Prostate gland (tissue), 2 donors: ENCODE data around the gene C2CD4C. TPM values are rescaled to one million over a fixed set of nuclear protein-coding genes. Genes with fewer than 3 reads are reported as not detected.
"Not testable (repeated sequence)": the region's sequence is repeated elsewhere in the genome, so short reads cannot be mapped to it uniquely, and the experiment has no call there.

ENCODE experiments used
- DNase-seq: peaks from one replicate; pipeline ENCODE4 v3.0.0-alpha.2; 2019; ENCODE audit warnings: low spot score
- H3K27ac ChIP-seq, 2 donors: fragments of 200-600 bp; sonication (generic); 2 replicates each; pipeline ENCODE4 v1.5.1; 2017 to 2019
- H3K27me3 ChIP-seq: fragments of 200-600 bp; sonication (generic); replicated peaks from 2 replicates; pipeline ENCODE4 v1.5.1; 2019; ENCODE audit not compliant: insufficient read depth
- H3K36me3 ChIP-seq, 2 donors: fragments of 200-600 bp; sonication (generic); 1 replicate in 1 of 2; 2 replicates in 1 of 2; pipeline versions ENCODE4 v1.5.1 to v1.8.1; 2017 to 2019
- H3K4me1 ChIP-seq: fragments of 200-600 bp; sonication (generic); replicated peaks from 2 replicates; pipeline ENCODE4 v1.5.1; 2019
- H3K4me3 ChIP-seq, 2 donors: fragments of 200-600 bp; sonication (generic); 2 replicates each; pipeline ENCODE4 v1.5.1; 2017 to 2019
- H3K9me3 ChIP-seq: fragments of 200-600 bp; sonication (generic); 2 replicates; pipeline ENCODE4 v1.5.1; 2017
- POLR2A ChIP-seq: fragments of 450-650 bp; IDR thresholded peaks from one replicate; pipeline ENCODE4 v1.6.1; 2016; ENCODE audit warnings: antibody characterized with exemption, mild to moderate bottlenecking
- POLR2AphosphoS5 ChIP-seq: sonication (generic); formaldehyde crosslinking; IDR thresholded peaks from one replicate; pipeline ENCODE4 v1.6.1; 2017; ENCODE audit warnings: antibody characterized with exemption
- WGBS: methylation state at CpG from one replicate; pipeline ENCODE4 v1.1.5; 2018; 5-methylcytosine and 5-hydroxymethylcytosine counted together
- intact Hi-C: fragments of 100-400 bp; cut with DNase I; formaldehyde crosslinking; loops from one replicate; pipeline ENCODE4 v1.14.2; 2022
- total RNA-seq, 2 donors: library from RNA; depleted of rRNA; stranded (reverse); fragments of >200 nt; gene quantifications; one replicate each; pipeline ENCODE4 v1.1.0, GENCODE V29; 2016
- TF ChIP-seq, protein P1 (sequence below), 4 experiments: fragments of 200-600 bp in 2 of 4; fragments of 450-650 bp in 2 of 4; sonication (generic) in 2 of 4; IDR thresholded peaks; 1 replicate in 3 of 4; 2 replicates in 1 of 4; pipeline ENCODE4 v1.5.1; 2016 to 2019; ENCODE audit warnings: antibody characterized with exemption in 4 of 4, mild to moderate bottlenecking in 2 of 4, moderate library complexity in 2 of 4

Gene C2CD4C
- total RNA-seq, 2 donors from 2014 or later, result 0.59 to 3.1 TPM

DNA sequence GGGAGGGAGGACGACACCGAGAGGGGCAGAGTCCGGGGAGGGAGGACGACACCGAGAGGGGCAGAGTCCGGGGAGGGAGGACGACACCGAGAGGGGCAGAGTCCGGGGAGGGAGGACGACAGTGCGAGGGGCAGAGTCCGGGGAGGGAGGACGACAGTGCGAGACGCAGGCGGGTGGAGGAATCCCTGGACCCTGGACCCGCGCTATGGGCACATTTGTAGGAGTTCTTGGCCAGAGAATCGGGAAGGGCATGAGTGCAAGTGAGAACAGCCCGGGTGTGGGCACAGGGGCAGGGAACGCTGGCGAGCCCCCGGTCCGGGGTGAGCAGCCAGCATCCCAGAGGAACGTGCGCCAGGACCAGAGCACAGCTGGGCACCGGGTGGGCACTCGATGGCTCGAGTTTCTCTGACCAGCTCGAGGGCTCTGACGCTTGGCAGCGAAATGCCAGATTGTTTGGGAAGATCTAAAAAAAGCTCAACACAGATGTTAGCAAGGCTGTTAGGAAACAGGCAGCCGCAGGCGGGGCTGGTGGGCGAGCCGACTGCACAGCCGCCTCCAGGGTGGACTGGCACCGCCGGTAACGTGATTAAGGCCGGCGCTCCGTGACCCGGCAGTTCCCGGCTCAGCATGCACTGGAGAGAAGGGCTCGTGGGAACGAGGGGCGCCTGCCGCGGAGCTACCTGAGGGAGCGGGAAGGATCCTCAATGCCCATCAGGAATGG is 17.9 kb upstream of the C2CD4C start:
- intact Hi-C loops, result no loop called here

DNA sequence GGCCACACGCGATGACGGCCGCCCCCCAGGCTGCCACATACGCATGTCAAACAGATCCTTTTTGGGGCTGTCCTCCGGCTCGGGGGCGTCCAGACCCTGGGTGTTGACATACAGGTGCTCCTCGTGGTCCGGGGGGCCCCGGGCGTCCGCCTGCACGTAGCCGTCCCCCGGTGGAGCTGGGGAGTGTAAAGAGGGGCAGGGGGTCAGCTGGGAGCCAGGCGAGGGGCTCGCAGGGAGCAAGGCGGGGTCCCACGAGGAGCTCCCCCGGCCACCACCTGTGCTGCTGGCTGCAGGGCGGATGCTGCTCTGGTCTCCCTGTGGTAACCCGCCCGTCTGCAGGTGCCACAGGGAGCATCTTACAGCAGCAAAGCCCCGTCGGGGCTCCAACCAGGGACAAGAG is 16.1 kb upstream of the C2CD4C start:
- WGBS, result 90% methylated on average over 26 of the region's 26 CpGs
- Histone ChIP-seq H3K27ac (no peak overlapping the region), H3K4me3 (no peak overlapping the region), H3K36me3 (no peaks in the 10 kb centered on the region), H3K4me1 (no peaks in the 10 kb centered on the region), H3K9me3 (no peaks in the 10 kb centered on the region), H3K27me3 (no peaks in the 10 kb centered on the region)
- TF ChIP-seq, protein P1, sequence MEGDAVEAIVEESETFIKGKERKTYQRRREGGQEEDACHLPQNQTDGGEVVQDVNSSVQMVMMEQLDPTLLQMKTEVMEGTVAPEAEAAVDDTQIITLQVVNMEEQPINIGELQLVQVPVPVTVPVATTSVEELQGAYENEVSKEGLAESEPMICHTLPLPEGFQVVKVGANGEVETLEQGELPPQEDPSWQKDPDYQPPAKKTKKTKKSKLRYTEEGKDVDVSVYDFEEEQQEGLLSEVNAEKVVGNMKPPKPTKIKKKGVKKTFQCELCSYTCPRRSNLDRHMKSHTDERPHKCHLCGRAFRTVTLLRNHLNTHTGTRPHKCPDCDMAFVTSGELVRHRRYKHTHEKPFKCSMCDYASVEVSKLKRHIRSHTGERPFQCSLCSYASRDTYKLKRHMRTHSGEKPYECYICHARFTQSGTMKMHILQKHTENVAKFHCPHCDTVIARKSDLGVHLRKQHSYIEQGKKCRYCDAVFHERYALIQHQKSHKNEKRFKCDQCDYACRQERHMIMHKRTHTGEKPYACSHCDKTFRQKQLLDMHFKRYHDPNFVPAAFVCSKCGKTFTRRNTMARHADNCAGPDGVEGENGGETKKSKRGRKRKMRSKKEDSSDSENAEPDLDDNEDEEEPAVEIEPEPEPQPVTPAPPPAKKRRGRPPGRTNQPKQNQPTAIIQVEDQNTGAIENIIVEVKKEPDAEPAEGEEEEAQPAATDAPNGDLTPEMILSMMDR (IDR thresholded peaks at IDR 0.05), result no peak
- TF ChIP-seq POLR2AphosphoS5 (no peak), POLR2A (no peak)
- DNase-seq, result no peak
- intact Hi-C loops, result no loop called here

More for the DNA sequence above, 17.9 kb upstream of the C2CD4C start:
- WGBS, result 71% methylated on average over 50 of the region's 51 CpGs
- no peaks in the 10 kb centered on the region for H3K36me3 ChIP-seq
- H3K27me3 ChIP-seq, result no peaks in the 10 kb centered on the region
- no peak for DNase-seq
- no peak for TF ChIP-seq POLR2A
- no peak for TF ChIP-seq POLR2AphosphoS5
- TF ChIP-seq, protein P1 (IDR thresholded peaks at IDR 0.05), result no peak
- H3K27ac ChIP-seq, result no peak overlapping the region
- no peaks in the 10 kb centered on the region for H3K4me1 ChIP-seq
- H3K9me3 ChIP-seq, result no peaks in the 10 kb centered on the region
- H3K4me3 ChIP-seq, result no peak overlapping the region

DNA sequence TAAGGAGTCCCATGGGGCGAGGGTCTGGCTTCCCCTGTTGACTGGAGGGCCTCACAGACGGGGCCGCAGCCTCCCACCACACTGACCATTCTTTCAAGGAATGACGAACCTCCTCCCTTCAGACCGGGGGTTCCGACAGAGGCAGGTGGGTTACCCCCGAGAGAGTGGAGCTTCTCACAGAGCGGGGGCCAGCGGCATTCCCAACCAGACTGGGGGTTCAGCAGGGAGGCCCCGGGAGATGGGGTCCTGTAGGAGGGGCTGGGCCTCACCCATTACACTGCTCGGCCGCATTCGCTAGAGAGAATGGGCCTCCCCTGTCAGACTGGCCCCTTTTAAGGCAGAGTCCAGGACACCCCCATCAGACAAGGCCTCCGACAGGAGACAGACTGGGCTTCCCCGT is 15.6 kb upstream of the C2CD4C start:
- no peaks in the 10 kb centered on the region for H3K36me3 ChIP-seq
- no peaks in the 10 kb centered on the region for H3K27me3 ChIP-seq
- no peak for DNase-seq
- H3K4me1 ChIP-seq, result no peaks in the 10 kb centered on the region
- TF ChIP-seq POLR2AphosphoS5 (no peak), POLR2A (no peak)
- TF ChIP-seq, protein P1 (IDR thresholded peaks at IDR 0.05), result no peak
- H3K4me3 ChIP-seq, result no peak overlapping the region
- no peaks in the 10 kb centered on the region for H3K9me3 ChIP-seq
- WGBS, result 88% methylated on average over 14 of the region's 15 CpGs
- intact Hi-C loops, result no loop called here
- no peak overlapping the region for H3K27ac ChIP-seq

DNA sequence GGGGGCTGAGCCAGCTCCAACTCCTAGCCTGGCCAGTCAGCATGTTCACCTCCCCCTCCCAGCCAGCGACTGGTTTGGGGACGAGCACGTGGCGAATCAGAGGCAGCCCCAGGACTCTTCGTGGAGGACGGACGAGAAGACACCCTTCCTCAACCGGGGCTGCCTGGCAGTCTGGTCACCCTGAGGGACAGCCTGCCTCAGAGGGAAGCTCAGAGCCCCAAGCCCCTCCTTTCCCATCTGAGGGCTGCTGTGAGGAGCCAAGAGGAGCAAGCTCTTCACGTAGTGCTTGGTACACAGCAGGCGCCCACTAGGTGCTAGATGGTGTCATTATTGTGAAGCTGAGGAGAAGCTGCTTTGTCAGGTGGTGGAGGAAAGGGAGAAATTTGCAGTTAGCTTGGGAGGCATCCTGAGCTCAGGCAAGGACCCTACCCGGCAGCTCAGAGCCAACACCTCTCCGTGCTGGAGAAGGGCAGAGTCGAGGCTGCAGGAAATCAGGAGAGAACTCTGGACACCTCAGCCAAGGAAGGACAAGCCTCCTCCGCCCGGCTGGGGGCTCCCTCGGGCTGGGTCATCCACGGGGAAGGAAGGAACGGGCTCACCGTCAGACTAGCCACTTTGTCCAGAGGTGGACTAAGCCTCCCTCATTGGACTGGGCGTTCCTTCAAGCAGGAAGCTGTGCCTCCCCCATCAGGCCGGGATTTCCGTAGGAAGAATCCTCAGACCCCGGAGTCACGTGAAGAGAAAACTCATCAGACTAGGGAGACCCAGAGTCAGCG is 14.9 kb upstream of the C2CD4C start:
- Histone ChIP-seq H3K9me3 (no peaks in the 10 kb centered on the region), H3K36me3 (no peaks in the 10 kb centered on the region), H3K27me3 (no peaks in the 10 kb centered on the region), H3K4me3 (no peak overlapping the region), H3K27ac (no peak overlapping the region), H3K4me1 (no peaks in the 10 kb centered on the region)
- 90% methylated on average over 25 of the region's 25 CpGs for WGBS
- DNase-seq, result no peak
- intact Hi-C loops, result no loop called here
- TF ChIP-seq, protein P1 (IDR thresholded peaks at IDR 0.05), result no peak

DNA sequence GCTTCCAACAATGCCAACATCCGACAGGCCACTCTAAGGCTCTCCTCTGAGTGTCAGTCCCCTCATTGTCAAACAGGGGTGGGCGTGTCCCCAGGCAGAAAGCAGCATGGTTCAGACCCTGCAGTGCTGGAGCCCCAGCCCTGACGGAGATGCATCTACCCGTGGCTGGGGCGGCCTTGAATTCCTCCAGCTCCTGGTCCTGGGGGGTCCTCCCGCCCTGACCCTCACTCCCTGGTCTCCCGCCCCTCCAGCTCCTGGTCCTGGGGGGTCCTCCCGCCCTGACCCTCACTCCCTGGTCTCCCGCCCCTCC is 13.9 kb upstream of the C2CD4C start:
- DNase-seq, H3K9me3 ChIP-seq, H3K27ac ChIP-seq, H3K4me3 ChIP-seq, H3K27me3 ChIP-seq, H3K4me1 ChIP-seq, H3K36me3 ChIP-seq, intact Hi-C loops: not testable (repeated sequence)
- WGBS, result 86% methylated on average over 9 of the region's 9 CpGs
